HG03442 (cell line): Measurements from ENCODE around the gene LMF2.
A peak's percentile ranks its signal among the peaks of the same experiment; 100 is the strongest.

ENCODE experiments used
- ATAC-seq: cut with Tn5 transposase; IDR thresholded peaks from one replicate; pipeline ENCODE4 v1.9.1; 2021; ENCODE audit warnings: mild to moderate bottlenecking, moderate library complexity; ENCODE audit not compliant: unreplicated experiment

The LMF2 gene

GRCh38 chr22:50483977-50484853, 23.3 kb downstream of the LMF2 start:
- ATAC-seq = no peak

DNA sequence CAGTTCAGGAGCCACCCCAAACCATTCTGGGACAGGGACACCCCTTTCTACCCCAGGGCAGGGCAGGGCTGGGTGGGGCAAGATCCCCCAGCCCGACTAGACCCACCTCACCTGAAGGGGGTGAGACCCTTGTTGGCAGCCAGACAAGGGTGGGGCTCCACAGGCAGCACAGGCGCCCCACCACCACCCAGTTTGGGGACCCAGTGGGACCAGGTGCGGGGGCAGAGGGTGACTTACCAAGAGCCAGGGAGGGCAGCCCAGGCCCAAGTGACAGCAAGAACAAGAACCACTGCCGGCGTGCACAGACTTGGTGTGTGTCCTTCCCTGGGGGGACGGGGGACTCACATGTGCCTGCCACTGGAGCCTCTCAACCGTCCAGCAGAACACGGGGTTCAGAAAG, 23.9 kb downstream of the LMF2 start:
- ATAC-seq = no peak

GRCh38 chr22:50483106-50483505, 24.4 kb downstream of the LMF2 start:
- ATAC-seq = no peak

DNA sequence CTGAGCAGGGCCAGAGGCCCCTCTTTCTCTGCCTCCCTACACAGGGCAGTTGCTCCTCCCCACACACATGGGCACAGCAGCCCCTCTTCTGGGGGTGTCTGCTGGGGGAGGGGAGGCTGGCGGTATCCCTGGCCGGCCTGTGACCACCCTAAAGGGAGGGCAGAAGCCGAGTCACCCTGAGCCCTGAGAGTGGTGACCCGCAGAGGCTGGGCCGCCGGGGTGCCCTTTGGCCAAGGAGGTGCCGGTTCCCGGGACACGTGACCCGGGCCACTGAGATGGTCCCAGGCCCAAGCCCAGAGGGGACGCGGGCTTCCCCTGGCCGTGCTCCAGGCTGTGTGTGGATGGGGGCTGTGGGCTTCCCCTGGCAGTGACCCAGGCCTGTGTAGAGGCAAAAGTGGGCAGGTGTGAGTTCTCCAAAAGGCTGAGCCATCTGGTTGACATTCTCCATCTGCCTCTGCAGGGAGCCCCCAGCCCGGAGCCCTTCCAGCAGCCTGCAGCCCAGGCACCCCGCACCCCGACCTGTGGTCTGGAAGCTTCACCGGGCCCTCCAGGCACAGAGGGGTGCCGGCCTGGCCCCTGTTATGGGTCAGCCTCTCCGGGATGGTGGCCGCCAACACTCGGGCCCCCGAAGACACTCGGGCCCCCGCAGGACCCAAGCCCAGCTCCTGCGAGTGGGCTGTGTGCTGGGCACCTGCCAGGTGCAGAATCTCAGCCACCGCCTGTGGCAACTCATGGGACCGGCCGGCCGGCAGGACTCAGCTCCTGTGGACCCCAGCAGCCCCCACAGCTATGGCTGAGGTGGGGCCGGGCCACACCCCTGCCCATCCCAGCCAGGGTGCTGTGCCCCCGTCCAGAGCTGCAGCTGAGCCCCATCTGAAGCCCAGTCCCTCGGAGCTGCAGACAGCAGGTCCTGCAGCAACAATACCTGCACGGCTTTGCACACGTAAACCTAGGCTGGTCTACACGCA, 25.1 kb downstream of the LMF2 start:
- ATAC-seq = no peak

- no peak for ATAC-seq
These were observed 25.9 kb downstream of the LMF2 start, which contains the start of gene ADM2 for GRCh38 chr22:50481440-50482106. Gene ADM2 (plus strand): TSS chr22:50481543. CDS start chr22:50481848, 305 bp downstream.

DNA sequence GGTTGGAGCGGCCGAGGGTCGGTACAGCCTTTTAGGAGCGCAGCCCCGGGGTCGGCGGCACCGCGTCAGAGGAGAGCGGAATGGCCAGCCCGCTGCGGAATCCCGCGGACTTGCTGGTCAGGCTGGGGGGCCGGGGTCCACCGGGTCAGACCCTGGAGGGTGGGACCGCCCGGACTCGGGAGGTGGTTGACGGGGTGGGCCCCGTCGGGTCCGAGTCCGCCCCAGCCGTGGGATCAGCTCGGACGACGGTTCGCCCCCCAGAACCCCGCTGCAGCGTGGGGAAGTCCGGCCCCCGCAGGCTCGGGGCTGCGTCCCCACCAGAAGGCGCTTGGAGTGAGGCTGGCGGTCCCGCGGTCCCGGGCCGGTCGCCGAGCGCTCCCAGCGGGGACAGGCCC, 26.5 kb downstream of the LMF2 start:
- ATAC-seq = no peak

GRCh38 chr22:50479721-50480120, 27.8 kb downstream of the LMF2 start:
- no peak for ATAC-seq

DNA sequence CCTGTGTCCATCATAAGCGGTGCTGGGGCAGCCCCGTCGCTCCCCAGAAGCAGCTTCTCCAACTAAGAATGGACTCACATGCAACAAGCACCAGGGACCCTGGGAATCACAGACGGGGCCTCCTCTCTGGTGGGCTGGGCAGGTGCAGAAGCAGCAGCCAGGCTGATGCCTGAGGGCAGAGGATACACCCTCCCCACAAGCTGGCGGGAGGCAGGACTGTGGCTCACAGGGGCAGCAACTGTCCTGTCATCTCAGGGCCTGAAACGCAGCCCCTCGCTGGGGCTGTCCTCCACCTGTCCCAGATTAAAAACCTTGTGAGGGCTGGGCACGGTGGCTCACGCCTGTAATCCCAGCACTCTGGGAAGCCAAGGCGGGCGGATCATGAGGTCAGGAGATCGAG, 29.6 kb downstream of the LMF2 start:
- no peak for ATAC-seq

DNA sequence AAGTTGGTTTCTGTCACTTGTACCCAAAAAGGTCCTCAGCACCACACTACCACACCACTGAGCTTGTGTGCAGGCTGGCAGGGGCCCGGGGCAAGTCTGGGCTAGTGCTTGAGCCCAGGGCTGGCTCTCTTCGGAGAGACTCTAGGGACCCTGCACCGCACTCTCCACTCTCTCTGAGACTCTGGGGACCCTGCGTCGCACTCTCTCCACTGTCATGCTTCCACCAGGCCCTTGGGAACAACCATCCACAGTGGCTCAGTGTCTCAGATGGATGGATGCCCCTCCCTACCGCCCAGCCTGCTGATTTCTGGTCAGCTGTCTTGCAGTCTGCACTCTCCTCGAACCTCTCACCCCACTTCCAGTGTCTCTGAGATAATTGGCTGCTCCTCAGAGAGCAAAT, 30.6 kb downstream of the LMF2 start:
- ATAC-seq = no peak

DNA sequence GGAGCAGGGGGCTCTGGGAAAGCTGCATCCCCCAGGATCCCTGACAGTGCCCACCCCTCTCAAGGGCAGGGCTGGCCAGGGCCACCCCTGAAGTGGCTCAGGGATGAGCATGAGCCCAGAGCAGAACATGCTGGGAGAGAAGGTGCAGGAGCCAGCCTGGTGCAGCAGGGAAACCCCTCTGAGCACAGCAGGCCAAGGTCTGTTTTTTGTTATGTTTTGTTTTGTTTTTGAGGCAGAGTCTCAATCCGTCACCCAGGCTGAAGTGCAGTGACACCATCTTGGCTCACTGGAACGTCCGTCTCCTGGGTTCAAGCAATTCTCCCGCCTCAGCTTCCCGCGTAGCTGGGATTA, 31.9 kb downstream of the LMF2 start:
- no peak for ATAC-seq

- ATAC-seq = peak; percentile 70
These were observed 32.5 kb downstream of the LMF2 start, which contains the start of gene SBF1 for GRCh38 chr22:50474710-50475651. Gene SBF1 (minus strand): TSS chr22:50475035. CDS start chr22:50474840, 195 bp downstream.

DNA sequence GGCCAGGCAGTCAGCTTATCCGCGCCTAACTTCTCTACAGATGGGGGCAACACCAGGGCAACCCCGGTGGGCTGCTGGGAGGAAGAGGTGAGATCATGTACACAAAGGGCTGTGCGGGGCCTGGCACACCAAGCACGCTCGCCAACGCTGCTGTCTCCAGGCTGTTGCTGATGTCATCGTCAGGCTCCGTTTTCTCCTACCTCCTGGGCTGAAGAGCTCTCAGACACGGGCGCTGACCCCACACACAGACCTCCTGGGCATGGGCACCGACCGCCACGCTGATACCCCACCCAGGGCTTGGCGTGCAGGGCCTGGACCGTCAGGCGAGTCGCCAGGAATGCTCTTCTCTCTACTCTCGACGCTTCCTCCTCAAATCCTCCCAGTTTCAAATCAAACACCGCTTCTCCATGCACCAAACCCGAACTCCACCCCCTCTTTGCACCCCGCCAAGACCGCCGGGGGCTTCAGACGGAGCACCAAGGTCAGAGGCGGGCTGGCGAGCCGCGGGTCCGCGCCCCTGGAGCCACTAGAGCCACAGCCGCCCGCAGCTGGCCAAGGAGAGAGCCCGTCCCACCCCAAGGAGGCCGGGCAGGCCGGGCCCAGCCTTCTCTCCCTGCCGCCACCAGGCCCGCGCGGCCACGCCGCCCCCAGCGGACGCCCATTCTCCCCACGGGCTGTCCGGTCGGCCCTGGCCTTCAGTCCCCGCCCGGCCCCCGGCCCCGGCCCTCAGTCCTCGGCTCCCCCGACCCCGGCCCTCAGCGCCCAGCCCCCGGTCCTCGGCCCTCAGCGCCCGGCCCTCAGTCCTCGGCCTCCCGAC, 33.4 kb downstream of the LMF2 start:
- no peak for ATAC-seq

DNA sequence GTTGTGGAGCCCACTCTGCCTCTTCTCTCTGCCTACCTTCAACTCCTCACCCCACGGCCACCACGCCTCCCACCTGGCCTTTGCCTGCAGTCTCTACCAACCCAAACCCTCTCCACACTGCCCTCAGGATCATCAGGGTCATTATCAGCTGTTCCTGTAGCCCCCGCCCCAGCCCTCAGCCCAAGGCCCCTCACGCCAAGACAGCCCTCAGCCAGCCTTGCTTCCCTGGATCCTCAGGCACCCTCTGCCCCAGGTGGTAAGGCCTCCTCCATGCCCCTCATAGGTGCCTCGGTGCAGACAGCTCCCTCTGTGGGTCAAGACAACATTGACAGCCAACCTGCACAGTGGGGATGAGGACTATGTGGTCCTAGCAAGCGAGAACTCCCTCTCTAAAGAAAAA, 34.4 kb downstream of the LMF2 start:
- ATAC-seq = no peak

GRCh38 chr22:50471962-50472361, 35.5 kb downstream of the LMF2 start:
- no peak for ATAC-seq

- ATAC-seq = no peak
These were observed 36.2 kb downstream of the LMF2 start for GRCh38 chr22:50471197-50471847.

DNA sequence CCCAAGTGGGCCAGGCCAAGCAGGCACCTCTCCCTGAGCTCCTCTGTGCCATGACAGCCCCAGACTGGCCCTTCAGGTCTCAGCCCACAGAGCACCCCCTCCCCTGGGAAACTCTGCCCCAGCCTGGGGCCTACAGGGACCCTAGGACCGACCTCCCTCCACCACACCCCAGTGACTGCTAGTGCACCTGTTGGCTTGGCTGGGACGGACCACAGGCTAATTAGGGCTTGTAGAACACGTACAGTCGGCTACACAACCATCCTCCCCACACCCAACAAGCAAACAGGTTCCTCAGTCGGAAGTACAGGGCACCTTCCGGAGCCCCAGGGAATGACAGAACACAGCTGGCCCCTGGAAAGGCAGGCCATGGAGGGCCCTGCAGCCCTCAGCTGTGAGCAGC, 37.0 kb downstream of the LMF2 start:
- ATAC-seq = no peak

DNA sequence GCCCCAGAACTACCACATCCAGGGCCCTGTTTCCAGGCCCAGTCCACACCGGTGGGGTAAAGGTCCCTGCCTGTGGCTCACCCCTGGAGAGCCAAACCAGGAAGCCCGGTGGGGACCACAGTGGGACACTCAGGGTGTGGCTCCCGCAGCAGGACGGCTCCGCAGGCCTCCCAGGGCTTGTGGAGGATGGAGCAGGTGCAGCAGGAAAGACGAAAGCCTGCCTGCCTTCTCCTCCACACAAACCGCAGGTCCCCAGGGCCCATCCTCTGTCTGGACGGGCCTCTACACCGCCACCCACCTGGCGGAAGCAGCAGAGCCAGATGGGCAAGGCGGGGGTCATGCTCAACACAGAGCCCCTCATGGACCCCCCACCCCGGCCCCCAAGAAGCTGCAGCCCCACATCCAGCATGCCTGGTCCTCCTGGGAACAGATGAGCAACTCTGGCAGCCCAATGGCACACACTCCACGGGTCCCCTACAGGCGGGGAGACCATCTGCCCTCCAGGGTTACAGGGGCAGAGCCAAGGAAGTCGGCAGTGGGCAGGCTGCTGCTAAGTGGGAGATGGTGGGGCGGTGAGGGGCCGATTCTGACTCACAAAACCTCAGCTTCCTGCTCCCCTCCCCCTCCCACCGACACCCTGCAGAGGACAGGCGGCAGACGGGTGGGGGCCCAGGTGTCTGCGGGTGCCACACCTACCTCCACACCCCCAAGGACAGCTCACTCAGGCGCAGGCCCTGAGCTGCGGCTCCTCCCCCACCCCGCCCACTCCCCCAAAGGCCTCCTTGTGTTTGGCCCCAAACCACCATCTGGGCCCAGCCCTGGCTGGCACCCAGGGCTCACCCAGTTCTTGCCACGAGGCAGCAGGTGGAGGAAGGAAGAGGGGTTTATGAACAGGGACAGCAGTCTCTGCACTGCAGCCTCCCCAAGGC, 37.9 kb downstream of the LMF2 start:
- peak; percentile 40 for ATAC-seq

DNA sequence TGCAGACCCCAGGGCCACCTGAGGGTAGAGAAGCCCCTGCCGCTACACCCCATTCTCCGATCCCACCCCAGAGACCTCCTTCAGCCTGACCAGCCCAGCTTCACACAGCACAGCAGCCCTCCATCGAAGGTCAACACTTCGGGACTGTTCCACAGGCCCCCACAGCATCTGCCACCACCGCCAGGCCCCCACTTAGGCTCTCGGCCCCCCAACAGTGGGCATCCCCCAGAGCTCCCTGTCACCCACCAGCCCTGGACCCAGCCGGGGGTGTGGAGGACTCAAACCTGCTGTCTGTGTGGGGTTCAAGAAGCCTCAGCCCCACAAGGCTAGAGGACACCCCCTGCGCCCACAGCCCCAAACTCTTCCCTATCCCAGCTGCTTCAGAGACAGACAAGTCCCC, 38.9 kb downstream of the LMF2 start:
- ATAC-seq = no peak
